Activated T-cell treated with anti-CD3 and anti-CD28 coated beads, Interleukin-2, amount 50 U/mL, for 4 hours (primary cell): ENCODE measurements around the gene SSTR4. TPM values are rescaled to one million over a fixed set of nuclear protein-coding genes. Genes with fewer than 3 reads are reported as not detected.

Experiments used
- ATAC-seq, 2 donors: fragments of 200-7000 bp; cut with Tn5 transposase; one replicate each; pipeline ENCODE4 v1.10.0; 2021
- DNase-seq: peaks from one replicate; pipeline ENCODE4 v3.0.0-alpha.2; 2020
- H3K27me3 Mint-ChIP-seq: one replicate; pipeline ENCODE4 v1.8.0; 2021; ENCODE audit warnings: low read depth, mixed read lengths
- H3K36me3 Mint-ChIP-seq: one replicate; pipeline ENCODE4 v1.8.0; 2022; ENCODE audit warnings: mixed read lengths; ENCODE audit not compliant: insufficient read depth
- H3K4me1 Mint-ChIP-seq: one replicate; pipeline ENCODE4 v1.8.0; 2021; ENCODE audit warnings: low read depth, mixed read lengths
- H3K4me3 Mint-ChIP-seq: one replicate; pipeline ENCODE4 v1.8.0; 2021; ENCODE audit warnings: mild to moderate bottlenecking, moderate library complexity, mixed read lengths
- H3K9me3 Mint-ChIP-seq: one replicate; pipeline ENCODE4 v1.8.0; 2021; ENCODE audit warnings: mixed read lengths
- total RNA-seq, 3 donors: library from RNA; stranded (reverse); gene quantifications; one replicate each; pipeline ENCODE4 v1.2.1, GENCODE V29; 2021

Gene SSTR4
- total RNA-seq, 3 donors from 2014 or later: not detected

DNA sequence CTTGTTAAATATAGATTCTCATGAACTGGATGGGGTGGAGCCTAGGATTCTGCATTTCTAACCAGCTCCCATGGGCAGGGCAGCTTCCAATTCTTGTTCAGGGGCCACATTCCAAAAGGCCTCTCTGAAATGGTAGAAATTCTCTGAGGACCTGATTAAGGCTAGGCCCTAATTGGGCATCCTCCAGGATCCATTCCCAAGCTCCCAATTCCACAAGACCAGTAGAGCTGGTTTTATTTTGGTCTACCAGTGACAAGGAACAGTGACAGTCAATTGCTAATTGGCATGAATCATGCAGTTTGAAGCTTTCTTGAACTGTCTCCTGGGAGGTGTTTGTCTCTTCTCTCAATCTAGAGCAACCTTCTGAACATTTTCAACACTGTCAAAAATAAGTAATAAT, 11.3 kb downstream of the SSTR4 start:
- H3K36me3 Mint-ChIP-seq: no peaks in the 10 kb centered on the region
- DNase-seq (no peak), ATAC-seq (no peak)
- peaks cover 40% of the 10 kb centered on the region for H3K27me3 Mint-ChIP-seq
- H3K4me3 Mint-ChIP-seq: no peak overlapping the region
- no peaks in the 10 kb centered on the region for H3K9me3 Mint-ChIP-seq
- H3K4me1 Mint-ChIP-seq: no peaks in the 10 kb centered on the region

DNA sequence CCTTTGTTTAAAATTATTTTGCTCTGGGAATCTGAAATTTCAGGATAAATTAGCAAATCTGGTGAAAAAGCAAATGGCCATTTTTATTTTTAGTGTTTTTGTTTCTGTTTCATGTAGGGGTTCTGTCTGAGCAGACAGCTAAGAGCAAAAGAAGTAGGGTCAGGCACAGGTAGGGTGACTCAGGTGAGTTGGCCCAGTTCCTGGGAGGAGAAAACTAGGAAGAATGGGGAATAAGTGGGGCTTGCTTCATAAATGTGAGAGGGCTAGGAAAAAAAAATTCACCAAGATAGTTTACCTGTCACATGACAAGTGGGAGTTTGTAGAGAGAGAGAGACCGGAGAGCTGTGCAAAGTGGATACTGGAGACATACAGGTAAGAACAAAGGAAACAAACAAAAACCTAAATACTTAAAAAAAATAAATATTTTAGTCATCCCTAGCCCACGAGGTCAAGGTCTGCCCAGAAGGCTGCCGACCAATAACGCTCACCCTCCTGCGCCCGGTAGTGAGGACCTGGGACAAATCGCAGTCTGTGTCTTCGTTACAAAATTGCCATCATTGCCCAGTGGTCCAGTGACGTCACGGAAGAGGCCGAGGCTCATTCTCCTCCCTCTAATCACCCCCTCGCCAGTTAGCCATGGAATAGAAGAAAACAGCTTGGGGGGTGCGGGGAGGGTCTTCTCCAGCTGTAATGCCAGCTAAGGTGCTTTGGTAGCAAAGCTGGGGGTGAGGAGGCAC, 12.1 kb downstream of the SSTR4 start:
- DNase-seq (no peak), ATAC-seq (no peak)
- Mint-ChIP-seq H3K36me3 (no peaks in the 10 kb centered on the region), H3K9me3 (no peaks in the 10 kb centered on the region), H3K4me1 (no peaks in the 10 kb centered on the region), H3K27me3 (peaks cover 46% of the 10 kb centered on the region), H3K4me3 (no peak overlapping the region)

DNA sequence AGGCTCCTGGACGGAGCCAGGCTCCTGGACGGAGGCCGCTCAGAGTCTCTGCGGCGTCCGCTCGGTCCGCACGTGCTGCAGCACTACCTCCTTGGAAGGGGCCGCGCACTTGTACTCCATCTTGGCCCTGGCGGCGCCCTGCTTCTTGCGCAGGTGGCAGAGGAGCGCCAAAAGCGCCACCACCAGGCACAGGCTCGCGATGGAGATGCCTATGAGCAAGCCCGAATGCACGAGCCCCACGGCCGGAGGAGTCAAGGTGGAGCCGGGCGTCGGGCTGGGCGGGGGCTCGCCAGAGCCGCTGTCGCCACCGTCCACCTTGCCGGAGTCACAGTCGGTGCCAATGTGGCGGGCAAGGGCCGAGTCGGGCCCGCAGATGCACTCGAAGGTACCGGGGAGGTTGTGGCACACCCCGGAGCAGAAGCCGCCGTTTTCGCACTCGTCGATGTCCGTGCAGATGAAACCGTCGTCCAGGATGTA, 12.7 kb downstream of the SSTR4 start:
- ATAC-seq: no peak
- no peak for DNase-seq
- no peak overlapping the region for H3K4me3 Mint-ChIP-seq
- H3K27me3 Mint-ChIP-seq: peaks cover 52% of the 10 kb centered on the region
- no peaks in the 10 kb centered on the region for H3K9me3 Mint-ChIP-seq
- no peaks in the 10 kb centered on the region for H3K36me3 Mint-ChIP-seq
- no peaks in the 10 kb centered on the region for H3K4me1 Mint-ChIP-seq

DNA sequence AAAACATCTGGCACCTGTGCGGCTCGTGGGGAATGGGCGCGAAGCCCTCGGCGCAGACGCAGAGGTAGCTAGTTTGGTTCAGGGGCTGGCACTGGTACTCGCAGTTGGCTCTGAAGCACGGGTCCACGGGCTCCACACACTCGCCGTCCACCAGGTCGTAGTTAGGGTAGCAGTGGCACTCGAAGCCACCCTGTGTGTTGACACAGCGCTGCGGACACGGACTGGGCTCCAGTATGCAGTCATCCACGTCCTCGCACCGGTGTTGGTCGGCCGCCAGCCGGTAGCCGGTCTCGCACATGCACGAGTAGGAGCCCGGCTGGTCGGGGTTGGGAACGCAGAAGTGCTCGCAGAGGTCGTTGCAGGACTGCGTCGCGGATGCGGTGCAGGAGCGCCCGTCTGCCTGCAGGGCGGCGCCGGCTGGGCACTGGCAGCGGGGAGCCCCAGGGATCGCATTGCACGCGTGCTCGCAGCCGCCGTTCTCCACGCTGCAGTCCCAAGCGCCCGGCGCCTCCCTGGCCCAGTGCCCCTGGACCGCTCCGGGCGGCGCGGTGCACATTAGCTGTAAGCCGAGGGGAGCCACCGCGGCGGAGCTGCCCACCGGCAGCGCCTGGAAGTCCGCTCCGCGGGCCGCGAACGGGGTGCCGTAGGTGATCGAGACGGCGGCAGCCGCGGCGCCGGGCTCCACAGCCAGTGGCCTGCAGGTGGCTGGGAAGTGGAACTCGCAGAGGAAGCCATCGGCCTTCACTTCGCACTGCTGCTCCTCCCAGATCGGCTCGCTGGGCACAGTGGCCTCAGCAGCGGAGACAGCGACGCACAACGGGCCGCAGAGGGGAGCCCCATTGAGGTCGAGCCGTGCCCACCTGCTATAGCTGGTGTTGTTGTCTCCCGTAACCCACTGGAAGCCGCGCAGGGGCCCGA, 13.4 kb downstream of the SSTR4 start:
- H3K27me3 Mint-ChIP-seq: peaks cover 59% of the 10 kb centered on the region
- H3K4me3 Mint-ChIP-seq: no peak overlapping the region
- no peaks in the 10 kb centered on the region for H3K4me1 Mint-ChIP-seq
- DNase-seq: no peak
- H3K9me3 Mint-ChIP-seq: no peaks in the 10 kb centered on the region
- H3K36me3 Mint-ChIP-seq: no peaks in the 10 kb centered on the region
- peak; percentile 52 to 57 for ATAC-seq

DNA sequence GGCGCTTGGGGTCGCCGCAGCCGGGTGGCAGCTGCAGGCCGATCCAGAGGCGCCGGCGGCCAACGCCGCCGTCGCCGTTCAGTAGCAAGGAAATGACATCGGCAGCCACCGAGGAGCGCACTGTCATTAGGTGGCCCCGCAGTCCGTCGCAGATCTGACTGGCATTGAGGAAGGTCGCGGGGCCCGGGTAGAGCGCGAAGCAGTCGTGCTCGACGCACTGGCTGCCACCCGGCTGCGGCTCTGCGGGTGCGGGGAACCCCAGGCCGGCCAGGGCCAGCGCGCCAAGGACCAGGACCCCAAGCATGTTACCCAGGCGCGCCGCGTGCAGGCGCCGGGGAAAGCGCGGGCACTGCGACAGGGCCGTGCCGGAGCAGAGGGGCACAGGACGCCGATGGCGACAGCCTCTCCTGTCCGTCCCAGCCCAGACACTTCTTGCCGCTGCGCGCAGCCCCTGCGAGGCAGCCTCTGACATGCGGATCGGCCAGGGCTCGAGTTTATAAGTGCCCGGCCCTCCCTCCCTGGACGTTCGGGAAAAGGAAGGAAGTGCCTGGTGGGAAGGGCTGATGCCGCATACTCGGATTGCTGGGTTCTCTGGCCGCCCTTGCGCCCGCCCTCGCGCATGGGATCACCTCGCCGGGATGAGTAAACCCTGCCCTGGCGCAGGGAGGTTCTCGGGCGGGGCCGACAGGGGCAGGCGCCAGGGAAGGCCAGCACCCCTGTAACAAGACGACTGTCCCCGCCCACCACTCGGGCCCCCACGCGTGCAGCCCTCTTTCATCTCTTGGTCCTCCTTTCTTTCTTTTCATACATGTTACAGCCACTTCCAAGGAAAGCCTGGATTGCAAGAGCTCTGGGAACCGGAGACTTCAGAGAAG, 14.3 kb downstream of the SSTR4 start, which contains the start of gene THBD:
Gene THBD, minus strand, starts transcription at position 472 of the 875 bp plus-strand sequence. Its CDS starts 168 bp downstream, at position 304.
- H3K4me3 Mint-ChIP-seq: no peak within 1 kb of the TSS

DNA sequence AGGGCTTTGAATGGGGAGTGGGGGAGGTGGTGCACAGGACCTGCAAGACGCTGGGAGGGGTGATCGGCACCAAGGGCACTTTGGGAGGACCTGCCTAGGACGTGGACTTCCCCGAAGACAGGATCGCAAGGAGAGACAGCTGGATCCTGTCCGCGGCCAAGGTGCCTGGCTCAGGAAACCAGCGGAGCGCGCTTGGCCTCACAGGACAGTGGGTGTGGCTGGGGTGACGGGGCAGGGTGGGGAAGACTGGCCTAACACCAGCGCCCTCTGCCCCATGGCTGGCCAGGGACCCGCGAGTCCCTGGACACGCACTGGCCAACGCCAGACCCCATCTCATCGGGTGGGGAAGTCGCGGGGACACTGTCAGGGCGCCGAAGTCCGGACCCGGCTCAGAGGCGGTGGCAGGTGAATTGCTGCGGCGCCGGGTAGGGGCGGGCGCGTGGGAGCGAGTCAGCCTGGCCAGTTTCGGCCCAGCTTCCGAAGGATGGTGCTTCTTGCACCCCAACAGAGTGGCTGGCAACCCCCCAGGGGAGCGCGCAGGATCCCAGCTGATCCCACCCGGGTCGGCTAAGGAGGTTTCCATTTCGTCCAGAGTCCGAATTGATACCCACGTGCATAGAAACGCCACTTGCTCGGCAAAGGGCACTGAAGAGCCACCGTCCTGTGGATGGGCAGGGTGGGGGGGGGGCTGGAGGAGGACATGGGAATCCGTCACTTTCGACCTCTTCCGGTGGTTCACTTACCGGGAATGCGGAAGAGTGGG, 15.1 kb downstream of the SSTR4 start:
- DNase-seq: no peak
- Mint-ChIP-seq H3K9me3 (no peaks in the 10 kb centered on the region), H3K4me3 (no peak overlapping the region)

More for the DNA sequence above, 14.3 kb downstream of the SSTR4 start, which contains the start of gene THBD:
- Mint-ChIP-seq H3K4me1 (no peaks in the 10 kb centered on the region), H3K36me3 (no peaks in the 10 kb centered on the region), H3K9me3 (no peaks in the 10 kb centered on the region), H3K27me3 (peaks cover 58% of the 10 kb centered on the region)
- ATAC-seq: peak in 1 of 2 donors; percentile 20
- DNase-seq: no peak

DNA sequence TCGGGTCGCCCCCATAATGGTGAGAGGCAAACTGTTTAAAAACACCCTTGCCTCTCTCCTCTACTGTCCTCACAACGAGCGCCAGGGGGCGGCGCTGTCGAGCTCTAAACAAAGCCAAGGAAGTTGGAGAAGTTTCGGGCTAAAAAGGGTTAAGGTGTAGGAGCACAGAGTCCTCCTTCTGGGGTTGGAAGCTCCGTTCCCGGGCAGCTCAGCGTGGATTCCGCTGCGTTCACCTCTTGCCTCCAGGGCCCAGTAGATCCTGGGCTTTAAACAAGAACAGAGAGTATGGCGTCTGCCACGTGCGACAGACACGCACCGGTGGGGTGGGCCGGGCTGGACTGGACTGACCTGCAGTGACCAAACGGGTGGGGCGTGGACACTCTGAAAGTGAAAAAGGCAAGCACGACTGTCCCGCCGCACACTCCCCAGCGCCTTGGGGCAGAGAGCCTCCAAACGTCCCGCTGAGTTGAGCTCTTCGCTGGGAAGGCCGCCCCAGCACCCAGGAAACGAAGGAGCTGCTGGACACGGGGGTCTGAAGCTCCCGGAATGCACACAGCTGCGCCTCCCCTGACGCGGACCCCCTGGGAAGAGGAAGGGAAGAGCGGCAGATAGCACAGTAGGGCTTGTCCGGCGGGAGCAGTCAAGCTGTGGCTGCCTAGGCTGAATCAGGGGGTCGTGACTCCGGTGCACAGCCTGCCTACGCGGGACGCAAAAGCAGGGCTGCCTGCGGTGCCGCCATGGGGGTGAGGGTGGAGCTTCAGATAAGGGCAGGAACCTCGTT, 15.9 kb downstream of the SSTR4 start:
- no peak for DNase-seq
- Mint-ChIP-seq H3K4me3 (peak overlapping the region; percentile 13), H3K36me3 (no peaks in the 10 kb centered on the region), H3K4me1 (no peaks in the 10 kb centered on the region), H3K9me3 (no peaks in the 10 kb centered on the region), H3K27me3 (peaks cover 50% of the 10 kb centered on the region)
- ATAC-seq: no peak

More for the DNA sequence above, 15.1 kb downstream of the SSTR4 start:
- Mint-ChIP-seq H3K36me3 (no peaks in the 10 kb centered on the region), H3K27me3 (peaks cover 55% of the 10 kb centered on the region), H3K4me1 (no peaks in the 10 kb centered on the region)
- ATAC-seq: no peak

DNA sequence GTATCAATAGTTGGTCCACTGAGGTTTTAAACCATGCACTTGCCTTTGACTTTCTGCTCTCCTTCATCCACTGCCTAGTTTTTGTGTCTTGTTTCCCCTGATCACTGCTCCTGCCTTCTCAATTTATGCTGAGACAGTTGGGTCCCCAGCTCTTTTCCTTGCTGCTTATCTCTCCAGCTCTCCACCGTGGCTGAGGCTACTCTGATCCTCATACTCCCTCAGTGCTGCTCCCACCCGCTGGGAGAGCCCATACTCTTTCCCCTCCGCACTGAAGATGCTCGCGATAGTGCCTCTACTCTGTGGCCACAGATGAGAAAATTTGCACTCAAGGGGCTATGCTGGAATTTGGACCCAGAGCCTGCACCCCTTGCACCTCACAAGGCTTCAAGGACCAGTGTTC, 17.8 kb downstream of the SSTR4 start:
- H3K27me3 Mint-ChIP-seq: peaks cover 38% of the 10 kb centered on the region
- H3K4me1 Mint-ChIP-seq: no peaks in the 10 kb centered on the region
- H3K4me3 Mint-ChIP-seq: no peak overlapping the region
- DNase-seq (no peak), ATAC-seq (no peak)
- H3K9me3 Mint-ChIP-seq: peaks cover 4% of the 10 kb centered on the region
- H3K36me3 Mint-ChIP-seq: no peaks in the 10 kb centered on the region

DNA sequence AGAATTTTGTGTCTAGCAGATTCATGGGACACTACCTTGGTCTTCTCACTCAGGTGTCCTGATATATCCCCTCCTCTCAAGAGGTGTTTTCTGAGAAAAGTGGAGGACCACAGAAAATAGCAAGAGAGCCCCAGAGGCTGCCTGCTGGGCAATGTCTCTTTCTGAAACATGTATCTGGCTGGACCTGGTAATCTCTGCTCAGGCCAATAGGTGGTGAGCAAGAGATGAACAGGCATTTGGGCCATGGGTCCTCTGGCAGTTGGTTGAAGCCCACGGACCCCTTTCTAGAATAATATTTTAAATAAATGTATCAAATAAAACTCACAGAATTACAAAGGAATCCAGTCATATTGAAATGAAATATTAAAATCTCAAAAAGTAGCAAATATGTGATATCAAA, 23.1 kb downstream of the SSTR4 start:
- H3K27me3 Mint-ChIP-seq: peaks cover 5% of the 10 kb centered on the region
- H3K4me3 Mint-ChIP-seq: no peak overlapping the region
- H3K36me3 Mint-ChIP-seq: no peaks in the 10 kb centered on the region
- ATAC-seq: no peak
- DNase-seq: no peak
- H3K9me3 Mint-ChIP-seq: peaks cover 4% of the 10 kb centered on the region
- H3K4me1 Mint-ChIP-seq: no peaks in the 10 kb centered on the region

DNA sequence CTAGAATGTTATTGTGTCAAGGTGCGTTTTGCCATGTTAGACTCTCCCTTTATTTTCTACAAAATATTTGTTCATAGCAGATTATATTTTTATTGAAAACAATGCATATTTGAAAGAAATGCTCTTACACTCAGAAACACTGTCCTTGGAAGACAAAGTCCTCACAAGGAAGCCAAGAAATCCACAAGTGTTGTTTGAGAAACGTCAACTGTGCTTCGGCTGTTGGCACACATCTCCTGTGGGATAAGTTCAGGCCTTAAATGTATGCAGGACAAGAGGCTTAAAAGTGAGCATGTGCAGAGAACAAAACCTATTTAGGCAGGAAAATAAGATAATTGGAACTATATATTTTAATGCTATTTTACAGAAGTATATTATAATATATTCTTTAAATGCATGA, 23.9 kb downstream of the SSTR4 start:
- DNase-seq (no peak), ATAC-seq (no peak)
- peaks cover 2% of the 10 kb centered on the region for H3K27me3 Mint-ChIP-seq
- no peaks in the 10 kb centered on the region for H3K4me1 Mint-ChIP-seq
- no peaks in the 10 kb centered on the region for H3K36me3 Mint-ChIP-seq
- H3K9me3 Mint-ChIP-seq: peaks cover 4% of the 10 kb centered on the region
- H3K4me3 Mint-ChIP-seq: no peak overlapping the region

DNA sequence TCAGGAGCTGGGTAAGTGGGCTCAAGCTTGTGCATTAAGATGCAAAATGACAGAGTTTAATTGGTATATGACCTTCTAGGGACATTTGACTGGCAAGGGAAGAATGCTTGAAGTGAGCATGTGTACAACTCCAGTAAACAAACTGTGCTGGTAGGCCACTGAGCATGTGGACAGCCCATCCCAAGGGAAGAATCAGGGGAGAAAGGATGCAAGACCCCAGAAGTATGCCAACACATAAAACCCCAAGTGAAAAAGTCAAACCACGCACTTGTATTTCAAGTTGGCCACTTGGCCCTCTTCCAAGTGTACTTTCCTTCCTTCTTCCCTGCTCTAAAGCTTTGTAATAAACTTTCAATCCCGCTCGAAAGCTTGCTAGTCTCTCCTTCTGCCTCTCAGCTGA, 24.7 kb downstream of the SSTR4 start:
- H3K36me3 Mint-ChIP-seq: no peaks in the 10 kb centered on the region
- H3K4me1 Mint-ChIP-seq: no peaks in the 10 kb centered on the region
- ATAC-seq (no peak), DNase-seq (no peak)
- peaks cover 4% of the 10 kb centered on the region for H3K9me3 Mint-ChIP-seq
- H3K27me3 Mint-ChIP-seq: peaks cover 2% of the 10 kb centered on the region
- H3K4me3 Mint-ChIP-seq: no peak overlapping the region

DNA sequence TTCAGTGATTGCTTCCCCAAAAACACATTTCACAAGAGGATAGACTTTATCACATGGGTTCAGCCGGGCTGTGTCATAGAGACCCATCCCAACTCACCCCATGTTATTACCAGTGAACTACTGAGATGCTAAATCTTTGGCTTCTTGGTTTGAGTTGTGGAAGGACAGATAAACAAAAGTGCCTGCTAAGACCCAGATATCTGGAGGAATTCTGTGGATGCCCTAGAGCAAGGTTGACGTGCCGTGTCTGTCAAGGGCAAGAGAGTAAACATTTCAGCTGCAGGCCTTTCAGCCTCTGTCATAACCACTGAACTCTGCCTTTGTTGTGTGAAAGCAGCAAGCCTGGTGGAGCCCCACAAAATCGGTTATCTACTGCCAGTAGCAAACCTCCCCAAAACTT, 25.5 kb downstream of the SSTR4 start:
- Mint-ChIP-seq H3K4me3 (no peak overlapping the region), H3K9me3 (peaks cover 4% of the 10 kb centered on the region), H3K4me1 (no peaks in the 10 kb centered on the region), H3K36me3 (no peaks in the 10 kb centered on the region), H3K27me3 (peaks cover 3% of the 10 kb centered on the region)
- DNase-seq (no peak), ATAC-seq (no peak)

DNA sequence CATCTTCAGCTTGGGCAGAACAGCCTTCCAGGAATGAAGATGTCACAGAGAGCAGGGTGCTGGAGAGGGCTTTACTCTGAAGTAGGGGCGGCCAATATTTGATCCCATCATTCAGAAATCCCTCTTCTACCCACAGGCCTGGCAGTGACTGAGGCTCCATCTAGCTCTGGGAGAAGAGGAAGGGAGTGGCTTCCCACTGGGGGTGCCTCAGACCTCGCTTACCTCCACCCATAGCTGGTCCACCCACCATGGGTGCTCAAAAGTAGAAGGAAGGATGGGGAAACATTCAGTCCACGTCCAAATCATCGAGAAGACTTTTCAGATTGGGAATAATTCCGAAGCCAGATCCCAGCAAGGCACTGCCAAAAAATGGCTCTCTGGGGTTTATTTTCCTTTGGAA, 26.1 kb downstream of the SSTR4 start:
- Mint-ChIP-seq H3K9me3 (peaks cover 4% of the 10 kb centered on the region), H3K4me3 (no peak overlapping the region), H3K36me3 (no peaks in the 10 kb centered on the region), H3K4me1 (no peaks in the 10 kb centered on the region), H3K27me3 (peaks cover 3% of the 10 kb centered on the region)
- ATAC-seq (no peak), DNase-seq (no peak)
